Esophagus squamous epithelium (tissue), 4 donors: ENCODE results near the gene SLC7A6OS.

Source experiments
- CTCF ChIP-seq, 6 experiments: fragments of 450-650 bp in 4 of 6; fragments of 200-600 bp in 2 of 6; sonication (generic) in 2 of 6; IDR thresholded peaks; one replicate each; pipeline ENCODE4 v1.5.1; 2016 to 2019; ENCODE audit warnings: antibody characterized with exemption in 6 of 6, mild to moderate bottlenecking in 4 of 6, moderate library complexity in 4 of 6
- POLR2A ChIP-seq, 4 donors: fragments of 450-650 bp; IDR thresholded peaks; one replicate each; pipeline ENCODE4 v1.6.1; 2017; ENCODE audit warnings: antibody characterized with exemption in 4 of 4, mild to moderate bottlenecking in 4 of 4, moderate library complexity in 3 of 4

DNA sequence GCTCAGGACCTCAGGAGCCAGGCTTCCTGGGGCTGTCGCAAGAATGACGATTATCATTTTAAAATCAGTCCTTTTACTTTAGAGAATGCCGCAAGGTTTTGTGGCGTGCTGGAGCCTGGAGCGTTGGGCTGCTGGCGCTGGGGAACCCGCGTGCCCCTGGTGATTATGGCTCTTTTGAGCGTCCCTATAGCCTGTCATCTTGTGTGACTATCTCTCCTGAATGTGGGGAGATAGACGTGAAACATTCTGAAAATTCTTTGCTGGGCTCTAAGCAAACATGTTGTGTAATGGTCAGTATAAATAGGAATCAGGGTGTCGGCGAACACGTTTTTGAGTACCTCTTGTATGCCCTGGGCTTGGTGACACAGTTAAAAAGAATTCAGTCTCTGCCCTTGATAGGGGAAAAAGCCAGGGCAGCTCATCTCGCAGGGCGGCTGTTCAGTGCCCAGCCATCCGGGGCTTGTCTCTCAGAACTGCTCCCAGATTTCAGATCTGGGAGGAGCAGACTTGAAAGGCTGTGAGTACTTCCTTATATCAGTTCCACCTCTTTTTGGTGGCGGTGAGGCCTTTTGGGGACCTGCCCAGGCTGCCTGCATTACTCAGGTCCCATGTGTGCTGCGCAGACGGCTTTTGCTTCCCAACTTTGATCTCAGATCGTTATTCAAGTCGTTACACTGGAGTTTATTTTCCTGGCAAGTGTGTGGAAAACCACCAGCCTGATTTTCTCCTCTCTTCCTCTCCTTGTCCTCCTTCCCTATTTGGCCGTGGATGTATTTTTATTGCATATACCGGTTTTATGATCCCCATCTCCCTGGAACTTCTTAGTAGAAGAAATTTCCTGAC lies 45.4 kb downstream of the SLC7A6OS start:
- peak in 3 of 4 donors; percentile 34 to 53 (median 40) for TF ChIP-seq POLR2A (IDR thresholded peaks at IDR 0.05)
- no peak for TF ChIP-seq CTCF (IDR thresholded peaks at IDR 0.05)
